Prostate gland (tissue), 2 donors: ENCODE results near the gene TM7SF3. TPM values are rescaled to one million over a fixed set of nuclear protein-coding genes. Genes with fewer than 3 reads are reported as not detected.

Source experiments
- DNase-seq: peaks from one replicate; pipeline ENCODE4 v3.0.0-alpha.2; 2019; ENCODE audit warnings: low spot score
- H3K27ac ChIP-seq, 2 donors: fragments of 200-600 bp; sonication (generic); 2 replicates each; pipeline ENCODE4 v1.5.1; 2017 to 2019
- H3K27me3 ChIP-seq: fragments of 200-600 bp; sonication (generic); replicated peaks from 2 replicates; pipeline ENCODE4 v1.5.1; 2019; ENCODE audit not compliant: insufficient read depth
- H3K36me3 ChIP-seq, 2 donors: fragments of 200-600 bp; sonication (generic); 1 replicate in 1 of 2; 2 replicates in 1 of 2; pipeline versions ENCODE4 v1.5.1 to v1.8.1; 2017 to 2019
- H3K4me1 ChIP-seq: fragments of 200-600 bp; sonication (generic); replicated peaks from 2 replicates; pipeline ENCODE4 v1.5.1; 2019
- H3K4me3 ChIP-seq, 2 donors: fragments of 200-600 bp; sonication (generic); 2 replicates each; pipeline ENCODE4 v1.5.1; 2017 to 2019
- H3K9me3 ChIP-seq: fragments of 200-600 bp; sonication (generic); 2 replicates; pipeline ENCODE4 v1.5.1; 2017
- CTCF ChIP-seq, 4 experiments: fragments of 200-600 bp in 2 of 4; fragments of 450-650 bp in 2 of 4; sonication (generic) in 2 of 4; IDR thresholded peaks; 1 replicate in 3 of 4; 2 replicates in 1 of 4; pipeline ENCODE4 v1.5.1; 2016 to 2019; ENCODE audit warnings: antibody characterized with exemption in 4 of 4, mild to moderate bottlenecking in 2 of 4, moderate library complexity in 2 of 4
- POLR2A ChIP-seq: fragments of 450-650 bp; IDR thresholded peaks from one replicate; pipeline ENCODE4 v1.6.1; 2016; ENCODE audit warnings: antibody characterized with exemption, mild to moderate bottlenecking
- POLR2AphosphoS5 ChIP-seq: sonication (generic); formaldehyde crosslinking; IDR thresholded peaks from one replicate; pipeline ENCODE4 v1.6.1; 2017; ENCODE audit warnings: antibody characterized with exemption
- WGBS: methylation state at CpG from one replicate; pipeline ENCODE4 v1.1.5; 2018; 5-methylcytosine and 5-hydroxymethylcytosine counted together
- intact Hi-C: fragments of 100-400 bp; cut with DNase I; formaldehyde crosslinking; loops from one replicate; pipeline ENCODE4 v1.14.2; 2022
- total RNA-seq, 2 donors: library from RNA; depleted of rRNA; stranded (reverse); fragments of >200 nt; gene quantifications; one replicate each; pipeline ENCODE4 v1.1.0, GENCODE V29; 2016

The TM7SF3 gene
- total RNA-seq, 2 donors from 2014 or later, result 94.5 to 132 TPM

GRCh38 chr12:27009881-27010301 is 4.3 kb downstream of the TM7SF3 start:
- no peaks in the 10 kb centered on the region for H3K9me3 ChIP-seq
- no peak for DNase-seq
- no peak for TF ChIP-seq POLR2AphosphoS5
- TF ChIP-seq CTCF (IDR thresholded peaks at IDR 0.05), result no peak
- no peak for TF ChIP-seq POLR2A
- intact Hi-C loops, result loop anchor here (10.0 kb wide), 1 partner anchor 155 kb away; no protein-coding TSS in a partner anchor
- no peaks in the 10 kb centered on the region for H3K27me3 ChIP-seq
- H3K27ac ChIP-seq, result no peak overlapping the region
- H3K4me3 ChIP-seq, result no peak overlapping the region
- H3K4me1 ChIP-seq, result no peaks in the 10 kb centered on the region
- 17% methylated on average over 1 of the region's 1 CpG for WGBS
- H3K36me3 ChIP-seq, result no peaks in the 10 kb centered on the region

DNA sequence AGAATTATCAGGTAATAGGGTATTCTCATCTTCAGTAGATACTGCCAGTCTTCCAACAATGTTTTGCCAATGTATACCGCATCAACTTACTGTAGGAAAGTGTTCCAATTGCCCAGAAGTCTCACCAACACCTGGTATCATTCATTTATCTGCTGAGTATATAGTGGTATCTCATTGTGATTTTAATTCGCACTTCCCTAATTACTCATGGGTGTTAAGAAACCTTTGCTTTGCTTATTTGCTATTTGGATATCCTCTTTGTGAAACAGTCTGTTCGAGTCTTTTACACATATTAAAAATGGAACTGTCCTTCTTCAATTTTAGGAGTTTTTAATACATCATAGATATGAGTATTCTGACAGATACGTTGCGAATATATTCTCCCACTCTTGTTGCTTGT is 6.1 kb downstream of the TM7SF3 start:
- no peak for DNase-seq
- TF ChIP-seq POLR2AphosphoS5, result no peak
- Histone ChIP-seq H3K27me3 (no peaks in the 10 kb centered on the region), H3K36me3 (no peaks in the 10 kb centered on the region), H3K9me3 (no peaks in the 10 kb centered on the region), H3K4me1 (no peaks in the 10 kb centered on the region), H3K27ac (no peak overlapping the region), H3K4me3 (no peak overlapping the region)
- 93% methylated on average over 5 of the region's 5 CpGs for WGBS
- intact Hi-C loops, result no loop called here

DNA sequence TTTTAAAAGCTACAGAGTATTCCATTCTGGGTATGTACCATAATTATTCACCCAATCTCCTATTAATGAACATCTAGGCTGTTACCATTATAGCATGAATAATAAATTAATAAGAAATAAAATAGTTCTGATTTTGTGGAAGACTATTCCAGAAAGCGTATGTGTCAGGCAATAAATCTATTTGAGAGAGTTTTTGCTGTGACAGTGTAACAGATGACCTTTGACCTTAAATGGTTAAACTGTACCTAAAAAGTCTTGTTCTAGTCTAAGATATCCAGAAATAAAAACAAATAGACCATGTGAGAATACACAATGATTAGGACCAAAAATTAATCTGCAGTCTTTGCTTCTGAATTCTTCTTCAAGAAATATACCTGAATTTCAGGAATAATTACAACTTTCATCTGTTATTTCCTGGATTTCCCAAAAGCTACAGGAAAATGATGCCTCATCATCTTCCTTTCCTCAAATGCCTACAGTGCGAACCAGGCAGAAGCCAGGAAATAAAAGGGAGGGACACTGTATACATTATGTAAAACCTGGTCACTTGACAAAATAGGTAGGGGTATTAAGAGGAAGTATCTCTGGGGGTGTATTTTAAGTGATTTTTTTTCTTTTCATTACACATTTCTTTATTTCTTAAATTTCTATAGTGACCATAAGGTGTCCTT is 7.3 kb downstream of the TM7SF3 start:
- WGBS, result 91% methylated on average over 2 of the region's 2 CpGs
- no peaks in the 10 kb centered on the region for H3K9me3 ChIP-seq
- no peaks in the 10 kb centered on the region for H3K27me3 ChIP-seq
- no peak overlapping the region for H3K27ac ChIP-seq
- TF ChIP-seq POLR2AphosphoS5 (no peak), POLR2A (no peak), CTCF (IDR thresholded peaks at IDR 0.05) (no peak)
- H3K4me1 ChIP-seq, result no peaks in the 10 kb centered on the region
- intact Hi-C loops, result no loop called here
- H3K36me3 ChIP-seq, result no peaks in the 10 kb centered on the region
- DNase-seq, result no peak
- no peak overlapping the region for H3K4me3 ChIP-seq

DNA sequence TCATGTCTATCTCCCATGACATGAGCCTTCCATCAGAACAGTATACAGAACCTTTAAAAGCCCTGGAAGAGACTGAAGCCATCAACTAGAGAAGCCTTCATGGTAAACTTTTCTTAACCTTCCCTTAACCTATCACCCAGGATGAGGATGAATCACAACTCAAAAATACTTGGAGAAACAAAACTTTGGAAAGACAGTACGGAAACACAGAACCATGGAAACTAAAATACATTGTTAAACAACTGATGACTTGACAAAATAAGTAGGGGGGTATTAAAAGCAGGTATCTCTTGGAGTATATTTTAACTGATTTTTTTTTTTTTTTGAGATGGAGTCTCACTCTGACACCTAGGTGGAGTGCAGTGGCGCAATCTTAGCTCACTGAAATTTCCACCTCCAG is 8.7 kb downstream of the TM7SF3 start:
- Histone ChIP-seq H3K36me3 (no peaks in the 10 kb centered on the region), H3K27ac (no peak overlapping the region), H3K4me3 (no peak overlapping the region), H3K9me3 (no peaks in the 10 kb centered on the region), H3K4me1 (no peaks in the 10 kb centered on the region), H3K27me3 (no peaks in the 10 kb centered on the region)
- TF ChIP-seq POLR2A (no peak), CTCF (IDR thresholded peaks at IDR 0.05) (no peak), POLR2AphosphoS5 (no peak)
- no peak for DNase-seq
- intact Hi-C loops, result no loop called here
- WGBS, result 96% methylated on average over 2 of the region's 2 CpGs

- no peaks in the 10 kb centered on the region for H3K9me3 ChIP-seq
- no peak overlapping the region for H3K4me3 ChIP-seq
- H3K27ac ChIP-seq, result no peak overlapping the region
- TF ChIP-seq POLR2A (no peak), CTCF (IDR thresholded peaks at IDR 0.05) (no peak), POLR2AphosphoS5 (no peak)
- no peak for DNase-seq
- no peaks in the 10 kb centered on the region for H3K4me1 ChIP-seq
- WGBS, result 62% methylated on average over 6 of the region's 6 CpGs
- no peaks in the 10 kb centered on the region for H3K36me3 ChIP-seq
- intact Hi-C loops, result no loop called here
- H3K27me3 ChIP-seq, result no peaks in the 10 kb centered on the region
These were observed 10.5 kb downstream of the TM7SF3 start for GRCh38 chr12:27003421-27004381.
